HepG2 (cell line): Measurements from ENCODE around the gene XKR7. TPM values are rescaled to one million over a fixed set of nuclear protein-coding genes. Genes with fewer than 3 reads are reported as not detected.

ENCODE experiments used
- ARID2 ChIP-seq: sonication (generic); formaldehyde crosslinking; IDR thresholded peaks from 2 replicates; pipeline ENCODE4 v1.8.1; 2022; ENCODE audit warnings: mild to moderate bottlenecking, missing genetic modification reagents, borderline replicate concordance
- DNMT3B ChIP-seq: conservative IDR thresholded peaks from 2 replicates; pipeline ENCODE4 v1.6.1; 2016; ENCODE audit warnings: missing biosample characterization, control low read depth
- GMEB2 ChIP-seq: IDR thresholded peaks from 2 replicates; pipeline ENCODE4 v1.6.1; 2016; ENCODE audit warnings: missing biosample characterization, missing genetic modification reagents, low read depth
- ISL2 ChIP-seq: sonication (generic); formaldehyde crosslinking; IDR thresholded peaks from 2 replicates; pipeline ENCODE4 v1.5.0; 2020; ENCODE audit warnings: missing genetic modification reagents
- MXD1 ChIP-seq: sonication (generic); formaldehyde crosslinking; IDR thresholded peaks from 2 replicates; pipeline ENCODE4 v1.4.0; 2020; ENCODE audit warnings: mild to moderate bottlenecking, missing genetic modification reagents
- MZF1 ChIP-seq: sonication (generic); formaldehyde crosslinking; IDR thresholded peaks from 2 replicates; pipeline ENCODE4 v1.8.1; 2023; ENCODE audit warnings: mild to moderate bottlenecking, missing genetic modification reagents, borderline replicate concordance
- TARDBP ChIP-seq: sonication (generic); formaldehyde crosslinking; IDR thresholded peaks from 2 replicates; pipeline ENCODE4 v1.8.0; 2022; ENCODE audit warnings: mild to moderate bottlenecking, missing genetic modification reagents
- ZBTB37 ChIP-seq: sonication (generic); formaldehyde crosslinking; IDR thresholded peaks from 2 replicates; pipeline ENCODE4 v1.4.0; 2020; ENCODE audit warnings: mild to moderate bottlenecking, missing genetic modification reagents
- ZFP90 ChIP-seq: sonication (generic); formaldehyde crosslinking; IDR thresholded peaks from 2 replicates; pipeline ENCODE4 v1.8.0; 2022; ENCODE audit warnings: missing genetic modification reagents, mild to moderate bottlenecking, inconsistent platforms, borderline replicate concordance
- ZNF124 ChIP-seq: sonication (generic); formaldehyde crosslinking; IDR thresholded peaks from 2 replicates; pipeline ENCODE4 v1.4.0; 2020; ENCODE audit warnings: missing genetic modification reagents
- ZNF362 ChIP-seq: sonication (generic); formaldehyde crosslinking; IDR thresholded peaks from 2 replicates; pipeline ENCODE4 v1.4.0; 2020; ENCODE audit warnings: missing genetic modification reagents, mild to moderate bottlenecking, borderline replicate concordance
- ZNF572 ChIP-seq: sonication (generic); formaldehyde crosslinking; IDR thresholded peaks from 2 replicates; pipeline ENCODE4 v1.5.1; 2020; ENCODE audit warnings: mild to moderate bottlenecking, missing genetic modification reagents
- ZNF678 ChIP-seq: sonication (generic); formaldehyde crosslinking; IDR thresholded peaks from 2 replicates; pipeline ENCODE4 v1.4.0; 2020; ENCODE audit warnings: mild to moderate bottlenecking, missing genetic modification reagents
- ZNF687 ChIP-seq: sonication (generic); formaldehyde crosslinking; IDR thresholded peaks from 2 replicates; pipeline ENCODE4 v1.5.1; 2020; ENCODE audit warnings: mild to moderate bottlenecking, missing genetic modification reagents, moderate library complexity
- ZNF75D ChIP-seq: sonication (generic); formaldehyde crosslinking; IDR thresholded peaks from 2 replicates; pipeline ENCODE4 v1.8.1; 2023; ENCODE audit warnings: missing genetic modification reagents, mild to moderate bottlenecking, borderline replicate concordance
- ZSCAN21 ChIP-seq: sonication (generic); formaldehyde crosslinking; IDR thresholded peaks from 2 replicates; pipeline ENCODE4 v1.8.0; 2022; ENCODE audit warnings: mild to moderate bottlenecking, missing genetic modification reagents, moderate library complexity, borderline replicate concordance
- polyA plus RNA-seq, 8 experiments: library from polyadenylated mRNA; depleted of rRNA in 3 of 8; stranded (reverse) in 7 of 8; unstranded in 1 of 8; fragments of >200 nt; fragmentation: Illumina TruSeq in 4 of 8; extraction: Trizol in 4 of 8; gene quantifications; 2 replicates each; pipeline versions ENCODE4 v1.2.1 to v1.2.3, GENCODE V29; 2011 to 2016; ENCODE audit warnings: low read depth in 4 of 8, missing spikeins in 1 of 8, mixed read lengths in 1 of 8; ENCODE audit not compliant: insufficient read depth in 1 of 8
- total RNA-seq, 5 experiments: library from RNA; depleted of rRNA; stranded (reverse); fragments of >200 nt; fragmentation: Illumina TruSeq; extraction: Trizol; gene quantifications; 2 replicates each; pipeline ENCODE4 v1.2.3, GENCODE V29; 2016; ENCODE audit warnings: low read depth in 1 of 5
- TF ChIP-seq, protein P1 (sequence below): sonication (generic); formaldehyde crosslinking; IDR thresholded peaks from 2 replicates; pipeline ENCODE4 v1.5.1; 2020; ENCODE audit warnings: missing genetic modification reagents, mild to moderate bottlenecking, borderline replicate concordance
- TF ChIP-seq, protein P2 (sequence below): sonication (generic); formaldehyde crosslinking; IDR thresholded peaks from 2 replicates; pipeline ENCODE4 v1.4.0; 2020; ENCODE audit warnings: missing genetic modification reagents

Gene XKR7
- total and polyA plus RNA-seq, 2 of the 13 experiments (the other 11 are each of a cell fraction or from before 2014, with no cell fraction given) = not detected

DNA sequence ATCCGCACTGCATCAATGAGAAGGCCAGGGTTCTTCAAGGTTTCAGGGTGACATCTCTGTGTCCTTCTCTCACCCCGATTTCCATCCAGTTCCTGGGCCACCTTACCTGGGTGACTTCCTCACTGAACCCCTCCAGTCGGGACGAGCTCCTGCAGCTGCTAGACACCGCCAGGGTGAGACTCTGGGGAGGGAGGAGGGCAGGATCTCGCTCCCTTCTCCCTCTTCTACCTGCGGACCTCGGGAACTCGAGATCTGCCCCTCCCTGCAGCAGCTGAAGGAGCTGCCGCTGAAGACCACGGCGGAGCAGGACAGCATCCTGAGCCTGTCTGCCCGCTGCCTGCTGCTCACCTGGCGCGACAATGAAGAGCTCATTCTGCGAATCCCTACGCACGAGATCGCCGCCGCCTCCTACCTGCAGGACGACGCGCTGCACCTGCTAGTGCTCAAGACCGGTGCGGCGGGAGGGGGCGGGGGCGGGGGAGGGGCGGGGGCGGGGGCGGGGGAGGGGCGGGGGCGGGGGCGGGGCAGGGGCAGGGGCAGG, 49.8 kb downstream of the XKR7 start (continued):
- TF ChIP-seq ZNF687 (CRISPR knock-in tag) (no peak; the same call in 1 of the 2 replicates), ZNF362 (no peak), ZNF124 (CRISPR knock-in tag) (0 out of 2 replicates have a peak, but pooled peaks have one; percentile 48), MXD1 (CRISPR knock-in tag) (no peak), ZBTB37 (CRISPR knock-in tag) (no peak), ISL2 (CRISPR knock-in tag) (no peak), MZF1 (no peak), ARID2 (no peak), DNMT3B (CRISPR knock-in tag) (no peak), ZNF75D (CRISPR knock-in tag) (no peak), ZNF572 (peak; percentile 60; the same call in 1 of the 2 replicates), ZSCAN21 (no peak; the same call in 1 of the 2 replicates), GMEB2 (CRISPR knock-in tag) (no peak), ZNF678 (CRISPR knock-in tag) (no peak), TARDBP (CRISPR knock-in tag) (no peak), ZFP90 (no peak)
- TF ChIP-seq, protein P1, sequence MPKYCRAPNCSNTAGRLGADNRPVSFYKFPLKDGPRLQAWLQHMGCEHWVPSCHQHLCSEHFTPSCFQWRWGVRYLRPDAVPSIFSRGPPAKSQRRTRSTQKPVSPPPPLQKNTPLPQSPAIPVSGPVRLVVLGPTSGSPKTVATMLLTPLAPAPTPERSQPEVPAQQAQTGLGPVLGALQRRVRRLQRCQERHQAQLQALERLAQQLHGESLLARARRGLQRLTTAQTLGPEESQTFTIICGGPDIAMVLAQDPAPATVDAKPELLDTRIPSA (CRISPR knock-in tag) = no peak
- TF ChIP-seq, protein P2, sequence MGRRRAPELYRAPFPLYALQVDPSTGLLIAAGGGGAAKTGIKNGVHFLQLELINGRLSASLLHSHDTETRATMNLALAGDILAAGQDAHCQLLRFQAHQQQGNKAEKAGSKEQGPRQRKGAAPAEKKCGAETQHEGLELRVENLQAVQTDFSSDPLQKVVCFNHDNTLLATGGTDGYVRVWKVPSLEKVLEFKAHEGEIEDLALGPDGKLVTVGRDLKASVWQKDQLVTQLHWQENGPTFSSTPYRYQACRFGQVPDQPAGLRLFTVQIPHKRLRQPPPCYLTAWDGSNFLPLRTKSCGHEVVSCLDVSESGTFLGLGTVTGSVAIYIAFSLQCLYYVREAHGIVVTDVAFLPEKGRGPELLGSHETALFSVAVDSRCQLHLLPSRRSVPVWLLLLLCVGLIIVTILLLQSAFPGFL (CRISPR knock-in tag) = no peak
